HepG2 (cell line): ENCODE measurements around the gene LYG2. TPM values are rescaled to one million over a fixed set of nuclear protein-coding genes. Genes with fewer than 3 reads are reported as not detected.

Experiments used
- ELF3 ChIP-seq: IDR thresholded peaks from 2 replicates; pipeline ENCODE4 v1.6.1; 2016; ENCODE audit warnings: missing genetic modification reagents, missing compliant biosample characterization
- GABPA ChIP-seq, 2 experiments: IDR thresholded peaks; 2 replicates each; pipeline ENCODE4 v1.6.1; 2011 to 2016; ENCODE audit warnings: low read depth in 2 of 2, low read length in 1 of 2, missing biosample characterization in 1 of 2, missing genetic modification characterization in 1 of 2
- HHEX ChIP-seq: IDR thresholded peaks from 2 replicates; pipeline ENCODE4 v1.6.1; 2016; ENCODE audit warnings: control low read depth
- HMG20B ChIP-seq: conservative IDR thresholded peaks from 2 replicates; pipeline ENCODE4 v1.6.1; 2016; ENCODE audit warnings: missing genetic modification reagents, missing compliant biosample characterization
- HNF4A ChIP-seq: sonication (generic); formaldehyde crosslinking; IDR thresholded peaks from 2 replicates; pipeline ENCODE4 v1.4.0; 2020; ENCODE audit warnings: missing genetic modification reagents
- MLLT10 ChIP-seq: sonication (generic); formaldehyde crosslinking; IDR thresholded peaks from 2 replicates; pipeline ENCODE4 v1.4.0; 2020; ENCODE audit warnings: missing genetic modification reagents
- NFYC ChIP-seq: IDR thresholded peaks from 2 replicates; pipeline ENCODE4 v1.6.1; 2016; ENCODE audit warnings: missing genetic modification reagents, missing compliant biosample characterization
- PHF21A ChIP-seq: sonication (generic); formaldehyde crosslinking; IDR thresholded peaks from 2 replicates; pipeline ENCODE4 v1.5.0; 2020; ENCODE audit warnings: mild to moderate bottlenecking, missing genetic modification reagents
- POLR2G ChIP-seq: fragments of 200-400 bp; formaldehyde crosslinking; IDR thresholded peaks from 2 replicates; pipeline ENCODE4 v1.6.1; 2018; ENCODE audit warnings: mild to moderate bottlenecking, low read depth, low read length, moderate library complexity
- TCF7L2 ChIP-seq: IDR thresholded peaks from 2 replicates; pipeline ENCODE4 v1.6.1; 2011; ENCODE audit warnings: mild to moderate bottlenecking, low read depth, low read length, moderate library complexity
- ZBTB7B ChIP-seq: sonication (generic); formaldehyde crosslinking; IDR thresholded peaks from 2 replicates; pipeline ENCODE4 v1.4.0; 2020; ENCODE audit warnings: missing genetic modification reagents
- ZMYM3 ChIP-seq: sonication (generic); formaldehyde crosslinking; IDR thresholded peaks from 2 replicates; pipeline ENCODE4 v1.5.1; 2020; ENCODE audit warnings: mild to moderate bottlenecking, missing genetic modification reagents
- ZNF230 ChIP-seq: sonication (generic); formaldehyde crosslinking; IDR thresholded peaks from 2 replicates; pipeline ENCODE4 v1.4.0; 2020; ENCODE audit warnings: mild to moderate bottlenecking, missing genetic modification reagents
- ZNF3 ChIP-seq: IDR thresholded peaks from 2 replicates; pipeline ENCODE4 v1.7.0; 2017; ENCODE audit warnings: inconsistent platforms
- ZNF317 ChIP-seq: sonication (generic); formaldehyde crosslinking; IDR thresholded peaks from 2 replicates; pipeline ENCODE4 v1.5.0; 2020; ENCODE audit warnings: mild to moderate bottlenecking, missing genetic modification reagents
- ZNF629 ChIP-seq: sonication (generic); formaldehyde crosslinking; conservative IDR thresholded peaks from 2 replicates; pipeline ENCODE4 v1.5.0; 2020; ENCODE audit warnings: missing genetic modification reagents
- ZNF747 ChIP-seq: sonication (generic); formaldehyde crosslinking; IDR thresholded peaks from 2 replicates; pipeline ENCODE4 v1.8.1; 2023; ENCODE audit warnings: missing genetic modification reagents, mild to moderate bottlenecking, borderline replicate concordance
- ZNF878 ChIP-seq: sonication (generic); formaldehyde crosslinking; IDR thresholded peaks from 2 replicates; pipeline ENCODE4 v1.8.1; 2023; ENCODE audit warnings: mild to moderate bottlenecking, missing genetic modification reagents, moderate library complexity
- polyA plus RNA-seq, 8 experiments: library from polyadenylated mRNA; depleted of rRNA in 3 of 8; stranded (reverse) in 7 of 8; unstranded in 1 of 8; fragments of >200 nt; fragmentation: Illumina TruSeq in 4 of 8; extraction: Trizol in 4 of 8; gene quantifications; 2 replicates each; pipeline versions ENCODE4 v1.2.1 to v1.2.3, GENCODE V29; 2011 to 2016; ENCODE audit warnings: low read depth in 4 of 8, missing spikeins in 1 of 8, mixed read lengths in 1 of 8; ENCODE audit not compliant: insufficient read depth in 1 of 8
- total RNA-seq, 5 experiments: library from RNA; depleted of rRNA; stranded (reverse); fragments of >200 nt; fragmentation: Illumina TruSeq; extraction: Trizol; gene quantifications; 2 replicates each; pipeline ENCODE4 v1.2.3, GENCODE V29; 2016; ENCODE audit warnings: low read depth in 1 of 5
- TF ChIP-seq, protein P1 (sequence below): sonication (generic); formaldehyde crosslinking; IDR thresholded peaks from 2 replicates; pipeline ENCODE4 v1.4.0; 2020; ENCODE audit warnings: mild to moderate bottlenecking, missing genetic modification reagents
- TF ChIP-seq, protein P2 (sequence below): sonication (generic); formaldehyde crosslinking; IDR thresholded peaks from 2 replicates; pipeline ENCODE4 v1.4.0; 2020; ENCODE audit warnings: missing genetic modification reagents

LYG2 gene
- total and polyA plus RNA-seq, 2 of the 13 experiments (the other 11 are each of a cell fraction or from before 2014, with no cell fraction given) = 0.15 to 0.18 TPM

DNA sequence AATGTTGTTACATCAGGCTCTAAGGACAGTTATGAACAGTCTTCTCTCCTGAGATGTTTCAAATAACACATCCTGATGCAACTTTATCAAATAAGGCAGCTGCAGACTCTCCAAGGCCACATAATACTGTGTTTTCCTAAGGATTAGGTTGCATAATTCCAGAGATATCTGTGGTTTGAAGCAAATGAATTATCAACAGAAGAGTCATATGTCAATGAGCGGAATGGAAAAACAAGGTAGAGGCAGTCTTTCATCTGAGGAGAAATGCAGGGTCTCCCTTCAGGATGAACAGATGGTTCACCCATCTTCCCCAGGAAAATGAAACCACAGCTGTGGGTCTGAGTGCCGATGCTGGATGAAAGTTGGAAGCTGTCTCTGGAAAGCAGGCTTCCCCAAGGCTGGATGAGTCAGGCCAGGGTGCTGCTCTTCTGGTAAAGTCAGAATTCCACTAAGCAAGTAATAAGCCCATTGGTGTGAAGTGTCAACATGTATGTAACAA is 23.4 kb upstream of the LYG2 start (continued):
- TF ChIP-seq, protein P1, sequence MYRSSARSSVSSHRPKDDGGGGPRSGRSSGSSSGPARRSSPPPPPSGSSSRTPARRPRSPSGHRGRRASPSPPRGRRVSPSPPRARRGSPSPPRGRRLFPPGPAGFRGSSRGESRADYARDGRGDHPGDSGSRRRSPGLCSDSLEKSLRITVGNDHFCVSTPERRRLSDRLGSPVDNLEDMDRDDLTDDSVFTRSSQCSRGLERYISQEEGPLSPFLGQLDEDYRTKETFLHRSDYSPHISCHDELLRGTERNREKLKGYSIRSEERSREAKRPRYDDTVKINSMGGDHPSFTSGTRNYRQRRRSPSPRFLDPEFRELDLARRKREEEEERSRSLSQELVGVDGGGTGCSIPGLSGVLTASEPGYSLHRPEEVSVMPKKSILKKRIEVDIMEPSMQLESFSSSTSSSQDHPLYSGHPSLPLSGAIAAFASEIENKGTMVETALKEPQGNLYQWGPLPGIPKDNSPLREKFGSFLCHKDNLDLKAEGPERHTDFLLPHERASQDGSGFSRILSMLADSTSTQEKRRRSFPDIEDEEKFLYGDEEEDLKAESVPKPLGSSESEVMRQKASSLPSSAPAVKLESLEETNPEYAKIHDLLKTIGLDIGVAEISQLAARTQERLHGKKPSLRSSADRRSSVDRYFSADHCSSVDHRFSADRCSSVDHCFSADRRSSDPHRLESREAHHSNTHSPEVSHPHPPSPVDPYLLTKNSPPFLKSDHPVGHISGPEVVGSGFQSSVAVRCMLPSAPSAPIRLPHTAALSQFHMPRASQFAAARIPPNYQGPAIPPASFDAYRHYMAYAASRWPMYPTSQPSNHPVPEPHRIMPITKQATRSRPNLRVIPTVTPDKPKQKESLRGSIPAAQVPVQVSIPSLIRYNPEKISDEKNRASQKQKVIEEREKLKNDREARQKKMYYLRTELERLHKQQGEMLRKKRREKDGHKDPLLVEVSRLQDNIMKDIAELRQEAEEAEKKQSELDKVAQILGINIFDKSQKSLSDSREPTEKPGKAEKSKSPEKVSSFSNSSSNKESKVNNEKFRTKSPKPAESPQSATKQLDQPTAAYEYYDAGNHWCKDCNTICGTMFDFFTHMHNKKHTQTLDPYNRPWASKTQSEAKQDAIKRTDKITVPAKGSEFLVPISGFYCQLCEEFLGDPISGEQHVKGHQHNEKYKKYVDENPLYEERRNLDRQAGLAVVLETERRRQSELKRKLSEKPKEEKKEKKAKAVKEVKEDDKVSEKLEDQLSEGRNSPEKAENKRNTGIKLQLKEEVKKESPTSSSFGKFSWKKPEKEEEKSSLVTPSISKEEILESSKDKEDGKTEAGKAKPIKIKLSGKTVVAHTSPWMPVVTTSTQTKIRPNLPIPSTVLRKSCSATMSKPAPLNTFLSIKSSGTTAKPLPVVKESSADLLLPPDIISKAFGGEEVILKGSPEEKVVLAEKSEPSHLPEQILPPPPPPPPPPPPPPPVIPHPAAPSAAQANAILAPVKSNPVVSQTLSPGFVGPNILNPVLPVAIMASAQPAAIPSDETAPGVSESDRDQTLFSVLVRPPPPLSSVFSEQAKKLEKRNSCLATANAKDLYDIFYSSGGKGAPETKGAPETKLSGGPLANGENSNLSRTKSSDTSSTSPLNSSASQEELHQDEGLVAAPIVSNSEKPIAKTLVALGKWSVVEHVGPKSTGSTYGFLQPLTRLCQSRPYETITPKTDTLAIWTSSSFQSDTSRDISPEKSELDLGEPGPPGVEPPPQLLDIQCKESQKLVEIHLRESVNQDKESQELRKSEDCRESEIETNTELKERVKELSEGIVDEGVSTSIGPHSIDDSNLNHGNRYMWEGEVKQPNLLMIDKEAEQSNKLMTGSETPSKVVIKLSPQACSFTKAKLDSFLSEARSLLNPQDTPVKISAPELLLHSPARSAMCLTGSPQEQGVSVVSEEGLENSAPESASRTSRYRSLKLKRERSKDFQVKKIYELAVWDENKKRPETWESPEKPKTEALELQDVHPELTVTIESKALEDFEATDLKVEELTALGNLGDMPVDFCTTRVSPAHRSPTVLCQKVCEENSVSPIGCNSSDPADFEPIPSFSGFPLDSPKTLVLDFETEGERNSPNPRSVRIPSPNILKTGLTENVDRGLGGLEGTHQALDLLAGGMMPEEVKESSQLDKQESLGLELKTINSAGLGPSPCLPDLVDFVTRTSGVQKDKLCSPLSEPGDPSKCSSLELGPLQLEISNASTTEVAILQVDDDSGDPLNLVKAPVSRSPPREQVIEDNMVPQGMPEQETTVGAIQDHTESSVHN = 0 out of 2 replicates have a peak, but pooled peaks have one; percentile 26
- TF ChIP-seq GABPA (IDR thresholded peaks at IDR 0.05; ENCODE audit: low read depth, low read length) (no peak), GABPA (CRISPR knock-in tag; IDR thresholded peaks at IDR 0.05; ENCODE audit: low read depth) (peak; percentile 20; the same call in 1 of the 2 replicates), ZNF317 (CRISPR knock-in tag) (peak; percentile 57), POLR2G (0 out of 2 replicates have a peak, but pooled peaks have one; percentile 13), ZNF747 (CRISPR knock-in tag) (peak; percentile 80; the same call in 1 of the 2 replicates), PHF21A (CRISPR knock-in tag) (peak; percentile 72), TCF7L2 (peak; percentile 51), ZNF230 (CRISPR knock-in tag) (no peak), ZNF629 (CRISPR knock-in tag) (peak; percentile 10; the same call in 1 of the 2 replicates), NFYC (peak; percentile 18; the same call in 1 of the 2 replicates), HNF4A (CRISPR knock-in tag) (peak; percentile 76), ZBTB7B (CRISPR knock-in tag) (peak; percentile 58), ZMYM3 (CRISPR knock-in tag) (peak; percentile 19; the same call in 1 of the 2 replicates), ZNF878 (CRISPR knock-in tag) (peak; percentile 99), ZNF3 (CRISPR knock-in tag) (no peak; the same call in 1 of the 2 replicates), ELF3 (CRISPR knock-in tag) (peak; percentile 91), HHEX (CRISPR knock-in tag) (peak; percentile 87), MLLT10 (CRISPR knock-in tag) (no peak), HMG20B (CRISPR knock-in tag) (peak; percentile 95)
- TF ChIP-seq, protein P2, sequence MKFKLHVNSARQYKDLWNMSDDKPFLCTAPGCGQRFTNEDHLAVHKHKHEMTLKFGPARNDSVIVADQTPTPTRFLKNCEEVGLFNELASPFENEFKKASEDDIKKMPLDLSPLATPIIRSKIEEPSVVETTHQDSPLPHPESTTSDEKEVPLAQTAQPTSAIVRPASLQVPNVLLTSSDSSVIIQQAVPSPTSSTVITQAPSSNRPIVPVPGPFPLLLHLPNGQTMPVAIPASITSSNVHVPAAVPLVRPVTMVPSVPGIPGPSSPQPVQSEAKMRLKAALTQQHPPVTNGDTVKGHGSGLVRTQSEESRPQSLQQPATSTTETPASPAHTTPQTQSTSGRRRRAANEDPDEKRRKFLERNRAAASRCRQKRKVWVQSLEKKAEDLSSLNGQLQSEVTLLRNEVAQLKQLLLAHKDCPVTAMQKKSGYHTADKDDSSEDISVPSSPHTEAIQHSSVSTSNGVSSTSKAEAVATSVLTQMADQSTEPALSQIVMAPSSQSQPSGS (CRISPR knock-in tag) = peak; percentile 94
